HL-60 (cell line): ENCODE data around the gene DOCK1.

Experiments used
- CTCF ChIP-seq: IDR thresholded peaks from one replicate; pipeline ENCODE4 v1.5.1; 2011; ENCODE audit warnings: low read length, control low read depth, inconsistent platforms; ENCODE audit not compliant: insufficient read depth
- GABPA ChIP-seq: IDR thresholded peaks from 2 replicates; pipeline ENCODE4 v1.6.1; 2012; ENCODE audit warnings: low read depth
- POLR2AphosphoS5 ChIP-seq: IDR thresholded peaks from 2 replicates; pipeline ENCODE4 v1.6.1; 2012; ENCODE audit warnings: low read depth

DNA sequence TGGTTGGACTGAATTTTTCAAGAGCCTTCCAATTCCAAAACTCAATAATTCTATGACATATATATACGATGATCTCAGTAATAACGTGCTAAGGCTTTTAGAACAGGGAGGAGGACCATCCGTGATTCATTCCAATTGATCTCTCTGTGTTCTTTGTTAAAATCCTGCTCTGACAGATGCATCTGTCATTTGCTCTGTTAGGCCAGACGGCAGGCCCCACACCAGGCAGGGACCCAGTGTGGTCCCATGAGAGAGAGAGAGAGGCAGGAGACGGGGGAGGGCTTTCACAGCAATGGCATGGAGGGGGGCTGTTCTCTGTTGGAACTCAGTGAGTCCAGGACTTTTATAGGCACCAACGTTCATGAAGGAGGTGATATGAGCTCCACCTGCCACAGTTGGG lies 451.1 kb downstream of the DOCK1 start:
- no peak for TF ChIP-seq POLR2AphosphoS5
- no peak for TF ChIP-seq CTCF
- no peak for TF ChIP-seq GABPA
